Astrocyte (in vitro differentiated cells and primary cell): ENCODE results near the gene GNE.
"Not testable (repeated sequence)": the region's sequence is repeated elsewhere in the genome, so short reads cannot be mapped to it uniquely, and the experiment has no call there.

Experiments used
- EZH2 ChIP-seq: IDR thresholded peaks from 2 replicates; pipeline ENCODE4 v1.6.1; 2012; ENCODE audit warnings: mild to moderate bottlenecking, low read length, inconsistent platforms; ENCODE audit not compliant: insufficient read depth
- TF ChIP-seq, protein P1 (sequence below): IDR thresholded peaks from 2 replicates; pipeline ENCODE4 v1.5.1; 2011; ENCODE audit warnings: low read depth, mild to moderate bottlenecking, inconsistent platforms, low read length, moderate library complexity; ENCODE audit not compliant: insufficient read depth

GRCh38 chr9:36239675-36240074 lies 18.6 kb downstream of the GNE start:
- TF ChIP-seq, protein P1, sequence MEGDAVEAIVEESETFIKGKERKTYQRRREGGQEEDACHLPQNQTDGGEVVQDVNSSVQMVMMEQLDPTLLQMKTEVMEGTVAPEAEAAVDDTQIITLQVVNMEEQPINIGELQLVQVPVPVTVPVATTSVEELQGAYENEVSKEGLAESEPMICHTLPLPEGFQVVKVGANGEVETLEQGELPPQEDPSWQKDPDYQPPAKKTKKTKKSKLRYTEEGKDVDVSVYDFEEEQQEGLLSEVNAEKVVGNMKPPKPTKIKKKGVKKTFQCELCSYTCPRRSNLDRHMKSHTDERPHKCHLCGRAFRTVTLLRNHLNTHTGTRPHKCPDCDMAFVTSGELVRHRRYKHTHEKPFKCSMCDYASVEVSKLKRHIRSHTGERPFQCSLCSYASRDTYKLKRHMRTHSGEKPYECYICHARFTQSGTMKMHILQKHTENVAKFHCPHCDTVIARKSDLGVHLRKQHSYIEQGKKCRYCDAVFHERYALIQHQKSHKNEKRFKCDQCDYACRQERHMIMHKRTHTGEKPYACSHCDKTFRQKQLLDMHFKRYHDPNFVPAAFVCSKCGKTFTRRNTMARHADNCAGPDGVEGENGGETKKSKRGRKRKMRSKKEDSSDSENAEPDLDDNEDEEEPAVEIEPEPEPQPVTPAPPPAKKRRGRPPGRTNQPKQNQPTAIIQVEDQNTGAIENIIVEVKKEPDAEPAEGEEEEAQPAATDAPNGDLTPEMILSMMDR = not testable (repeated sequence)
- TF ChIP-seq EZH2 = not testable (repeated sequence)
